Measurements from ENCODE around the gene SLC35F1.

DNA sequence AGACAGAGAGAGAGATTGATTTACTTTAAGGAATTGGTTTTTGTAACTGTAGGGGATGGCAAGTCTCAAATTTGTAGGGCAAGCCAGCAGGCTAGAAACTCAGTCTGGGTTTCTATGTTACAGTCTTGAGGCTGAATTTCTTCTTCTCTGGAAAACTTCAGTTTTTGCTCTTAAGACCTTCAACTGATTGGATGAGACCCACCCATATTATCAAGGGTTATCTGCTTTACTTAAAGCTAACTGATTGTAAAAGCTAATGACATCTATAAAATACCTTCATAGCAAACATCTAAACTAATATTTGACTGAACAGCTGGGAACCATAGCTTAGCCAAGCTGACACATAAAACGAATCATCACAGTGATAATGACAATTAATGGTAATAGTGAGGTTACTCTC is 22.4 kb downstream of the SLC35F1 start:
- TF ChIP-seq, protein P1, sequence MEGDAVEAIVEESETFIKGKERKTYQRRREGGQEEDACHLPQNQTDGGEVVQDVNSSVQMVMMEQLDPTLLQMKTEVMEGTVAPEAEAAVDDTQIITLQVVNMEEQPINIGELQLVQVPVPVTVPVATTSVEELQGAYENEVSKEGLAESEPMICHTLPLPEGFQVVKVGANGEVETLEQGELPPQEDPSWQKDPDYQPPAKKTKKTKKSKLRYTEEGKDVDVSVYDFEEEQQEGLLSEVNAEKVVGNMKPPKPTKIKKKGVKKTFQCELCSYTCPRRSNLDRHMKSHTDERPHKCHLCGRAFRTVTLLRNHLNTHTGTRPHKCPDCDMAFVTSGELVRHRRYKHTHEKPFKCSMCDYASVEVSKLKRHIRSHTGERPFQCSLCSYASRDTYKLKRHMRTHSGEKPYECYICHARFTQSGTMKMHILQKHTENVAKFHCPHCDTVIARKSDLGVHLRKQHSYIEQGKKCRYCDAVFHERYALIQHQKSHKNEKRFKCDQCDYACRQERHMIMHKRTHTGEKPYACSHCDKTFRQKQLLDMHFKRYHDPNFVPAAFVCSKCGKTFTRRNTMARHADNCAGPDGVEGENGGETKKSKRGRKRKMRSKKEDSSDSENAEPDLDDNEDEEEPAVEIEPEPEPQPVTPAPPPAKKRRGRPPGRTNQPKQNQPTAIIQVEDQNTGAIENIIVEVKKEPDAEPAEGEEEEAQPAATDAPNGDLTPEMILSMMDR (IDR thresholded peaks at IDR 0.05; ENCODE audit: poor library complexity, severe bottlenecking), result no peak
- no peak for TF ChIP-seq TAF1 (IDR thresholded peaks at IDR 0.05; ENCODE audit: low read depth)

Data from neural cell (in vitro differentiated cells).